Measurements from ENCODE around the gene DOCK7. TPM values are rescaled to one million over a fixed set of nuclear protein-coding genes. Genes with fewer than 3 reads are reported as not detected.
A peak's percentile ranks its signal among the peaks of the same experiment; 100 is the strongest.

Gene DOCK7
- total and polyA plus RNA-seq, 2 experiments from 2014 or later: 41.5 to 83.8 TPM

- in situ Hi-C loops (cut with MboI): no loop called here
- Histone ChIP-seq H3K27ac (no peak overlapping the region), H3K79me2 (ENCODE audit: insufficient read depth) (no peaks in the 10 kb centered on the region), H3K9ac (no peak overlapping the region), H4K20me1 (ENCODE audit: insufficient read depth) (no peaks in the 10 kb centered on the region), H3K4me2 (ENCODE audit: unreplicated experiment) (no peak overlapping the region), H2AFZ (no peak overlapping the region), H3K9me2 (ENCODE audit: insufficient read depth) (no peaks in the 10 kb centered on the region), H3K4me3 (no peak overlapping the region), H3F3A (ENCODE audit: insufficient read depth) (peaks cover 27% of the 10 kb centered on the region), H3K4me1 (ENCODE audit: insufficient read depth) (peaks cover 22% of the 10 kb centered on the region), H3K9me3 (ENCODE audit: low read depth) (no peaks in the 10 kb centered on the region), H3K27me3 (replicated peaks; ENCODE audit: insufficient read depth) (no peaks in the 10 kb centered on the region), H3K36me3 (ENCODE audit: low read depth) (no peaks in the 10 kb centered on the region)
- DNase-seq: no peak
- TF ChIP-seq EZH2 (IDR thresholded peaks at IDR 0.05; ENCODE audit: insufficient read depth, poor library complexity, severe bottlenecking) (no peak), EZH2phosphoT487 (IDR thresholded peaks at IDR 0.05; ENCODE audit: insufficient read depth, low read depth) (no peak)
- 98 to 100% methylated on average over 4 of the region's 4 CpGs for WGBS, 2 experiments (ENCODE audit: low coverage in 1 of 2, low lambda C conversion rate in 2 of 2, missing lambda C conversion rate in 2 of 2)
Observed at GRCh38 chr1:62693123-62693522, 4.9 kb upstream of the DOCK7 start.

- in situ Hi-C loops (cut with MboI): no loop called here
- no peaks in the 10 kb centered on the region for H3K36me3 ChIP-seq (ENCODE audit: low read depth)
- peaks cover 30% of the 10 kb centered on the region for H3K4me1 ChIP-seq (ENCODE audit: insufficient read depth)
- H3K4me2 ChIP-seq (ENCODE audit: unreplicated experiment): no peak overlapping the region
- no peak for DNase-seq
- no peaks in the 10 kb centered on the region for H3K9me2 ChIP-seq (ENCODE audit: insufficient read depth)
- no peaks in the 10 kb centered on the region for H4K20me1 ChIP-seq (ENCODE audit: insufficient read depth)
- peaks cover 36% of the 10 kb centered on the region for H3F3A ChIP-seq (ENCODE audit: insufficient read depth)
- peak overlapping the region; percentile 41; the same call in 1 of the 2 replicates for H3K9ac ChIP-seq
- TF ChIP-seq EZH2phosphoT487 (IDR thresholded peaks at IDR 0.05; ENCODE audit: insufficient read depth, low read depth): no peak
- no peak for TF ChIP-seq EZH2 (IDR thresholded peaks at IDR 0.05; ENCODE audit: insufficient read depth, poor library complexity, severe bottlenecking)
- peak overlapping the region; percentile 73 for H3K27ac ChIP-seq
- peaks cover 16% of the 10 kb centered on the region for H3K79me2 ChIP-seq (ENCODE audit: insufficient read depth)
- WGBS, 2 experiments (ENCODE audit: low coverage in 1 of 2, low lambda C conversion rate in 2 of 2, missing lambda C conversion rate in 2 of 2): 95 to 98% methylated on average over 2 of the region's 2 CpGs
- no peaks in the 10 kb centered on the region for H3K9me3 ChIP-seq (ENCODE audit: low read depth)
- peak overlapping the region; percentile 57 for H2AFZ ChIP-seq
- H3K27me3 ChIP-seq (replicated peaks; ENCODE audit: insufficient read depth): no peaks in the 10 kb centered on the region
- no peak overlapping the region for H3K4me3 ChIP-seq
Observed at GRCh38 chr1:62691062-62691844, 3.1 kb upstream of the DOCK7 start.

- H3K79me2 ChIP-seq (ENCODE audit: insufficient read depth): peaks cover 30% of the 10 kb centered on the region
- peak overlapping the region; percentile 41 for H3K9ac ChIP-seq
- 50 to 58% methylated on average over 1 of the region's 1 CpG for WGBS, 2 experiments (ENCODE audit: low coverage in 1 of 2, low lambda C conversion rate in 2 of 2, missing lambda C conversion rate in 2 of 2)
- peak overlapping the region; percentile 89 for H3K4me2 ChIP-seq (ENCODE audit: unreplicated experiment)
- no peaks in the 10 kb centered on the region for H3K9me2 ChIP-seq (ENCODE audit: insufficient read depth)
- no peaks in the 10 kb centered on the region for H3K27me3 ChIP-seq (replicated peaks; ENCODE audit: insufficient read depth)
- peaks cover 44% of the 10 kb centered on the region for H3K4me1 ChIP-seq (ENCODE audit: insufficient read depth)
- in situ Hi-C loops (cut with MboI): no loop called here
- H3K4me3 ChIP-seq: peak overlapping the region; percentile 89
- no peaks in the 10 kb centered on the region for H3K9me3 ChIP-seq (ENCODE audit: low read depth)
- H4K20me1 ChIP-seq (ENCODE audit: insufficient read depth): 0 out of 2 replicates have a peak, but pooled peaks cover 10% of the 10 kb centered on the region
- no peaks in the 10 kb centered on the region for H3K36me3 ChIP-seq (ENCODE audit: low read depth)
- 0 out of 2 replicates have a peak overlapping the region, but pooled peaks have one; percentile 57 for H2AFZ ChIP-seq
- TF ChIP-seq EZH2 (IDR thresholded peaks at IDR 0.05; ENCODE audit: insufficient read depth, poor library complexity, severe bottlenecking): no peak
- no peak for TF ChIP-seq EZH2phosphoT487 (IDR thresholded peaks at IDR 0.05; ENCODE audit: insufficient read depth, low read depth)
- H3F3A ChIP-seq (ENCODE audit: insufficient read depth): peaks cover 49% of the 10 kb centered on the region
- DNase-seq: peak; percentile 89
- H3K27ac ChIP-seq: peak overlapping the region; percentile 73
Observed at GRCh38 chr1:62689524-62689923, 1.3 kb upstream of the DOCK7 start.

- Histone ChIP-seq H3K9ac (peak overlapping the region; percentile 86), H3K27me3 (replicated peaks; ENCODE audit: insufficient read depth) (no peaks in the 10 kb centered on the region), H3K79me2 (ENCODE audit: insufficient read depth) (peaks cover 39% of the 10 kb centered on the region), H3K9me2 (ENCODE audit: insufficient read depth) (no peaks in the 10 kb centered on the region), H3K4me2 (ENCODE audit: unreplicated experiment) (peak overlapping the region; percentile 89), H3K36me3 (ENCODE audit: low read depth) (no peaks in the 10 kb centered on the region), H3K4me1 (ENCODE audit: insufficient read depth) (peaks cover 48% of the 10 kb centered on the region), H3K27ac (peak overlapping the region; percentile 62), H2AFZ (peak overlapping the region; percentile 99), H3K9me3 (ENCODE audit: low read depth) (no peaks in the 10 kb centered on the region), H3F3A (ENCODE audit: insufficient read depth) (peaks cover 51% of the 10 kb centered on the region), H3K4me3 (peak overlapping the region; percentile 89), H4K20me1 (ENCODE audit: insufficient read depth) (0 out of 2 replicates have a peak, but pooled peaks cover 10% of the 10 kb centered on the region)
- peak; percentile 52 for DNase-seq
- TF ChIP-seq EZH2 (IDR thresholded peaks at IDR 0.05; ENCODE audit: insufficient read depth, poor library complexity, severe bottlenecking): no peak
- no peak for TF ChIP-seq EZH2phosphoT487 (IDR thresholded peaks at IDR 0.05; ENCODE audit: insufficient read depth, low read depth)
- 0 to 2% methylated on average over 10 of the region's 10 CpGs for WGBS, 2 experiments (ENCODE audit: low coverage in 1 of 2, low lambda C conversion rate in 2 of 2, missing lambda C conversion rate in 2 of 2)
- in situ Hi-C loops (cut with MboI): no loop called here
Observed at GRCh38 chr1:62688687-62689085, 500 bp upstream of the DOCK7 start.

Measured in GM23248 (cell line).